Measurements from ENCODE around the gene SLC23A3.

- TF ChIP-seq ZNF565 (CRISPR knock-in tag; conservative IDR thresholded peaks at IDR 0.05; ENCODE audit: low read depth) (no peak), ZNF8 (CRISPR knock-in tag; IDR thresholded peaks at IDR 0.05) (no peak), ISL1 (CRISPR knock-in tag; IDR thresholded peaks at IDR 0.05) (no peak), ESRRG (CRISPR knock-in tag; IDR thresholded peaks at IDR 0.05) (no peak), POU6F1 (CRISPR knock-in tag; IDR thresholded peaks at IDR 0.05; ENCODE audit: borderline replicate concordance, low read depth) (no peak), SNAI2 (CRISPR knock-in tag; IDR thresholded peaks at IDR 0.05) (no peak), PATZ1 (CRISPR knock-in tag; IDR thresholded peaks at IDR 0.05; ENCODE audit: borderline replicate concordance) (no peak), ZFP3 (CRISPR knock-in tag; IDR thresholded peaks at IDR 0.05) (no peak), ZC3H10 (CRISPR knock-in tag; IDR thresholded peaks at IDR 0.05) (no peak), RARB (CRISPR knock-in tag; IDR thresholded peaks at IDR 0.05) (no peak), TOX (CRISPR knock-in tag; IDR thresholded peaks at IDR 0.05; ENCODE audit: borderline replicate concordance) (no peak), CREB5 (CRISPR knock-in tag; IDR thresholded peaks at IDR 0.05; ENCODE audit: low read depth) (no peak), BACH2 (CRISPR knock-in tag; IDR thresholded peaks at IDR 0.05; ENCODE audit: borderline replicate concordance) (no peak), CSDC2 (CRISPR knock-in tag; IDR thresholded peaks at IDR 0.05) (no peak)
Observed at GRCh38 chr2:219205165-219205538, 35.3 kb upstream of the SLC23A3 start.
